ENCODE data around the gene RALBP1. TPM values are rescaled to one million over a fixed set of nuclear protein-coding genes. Genes with fewer than 3 reads are reported as not detected.

Gene RALBP1
- polyA plus RNA-seq, 1 donor from 2014 or later: 30.0 TPM

DNA sequence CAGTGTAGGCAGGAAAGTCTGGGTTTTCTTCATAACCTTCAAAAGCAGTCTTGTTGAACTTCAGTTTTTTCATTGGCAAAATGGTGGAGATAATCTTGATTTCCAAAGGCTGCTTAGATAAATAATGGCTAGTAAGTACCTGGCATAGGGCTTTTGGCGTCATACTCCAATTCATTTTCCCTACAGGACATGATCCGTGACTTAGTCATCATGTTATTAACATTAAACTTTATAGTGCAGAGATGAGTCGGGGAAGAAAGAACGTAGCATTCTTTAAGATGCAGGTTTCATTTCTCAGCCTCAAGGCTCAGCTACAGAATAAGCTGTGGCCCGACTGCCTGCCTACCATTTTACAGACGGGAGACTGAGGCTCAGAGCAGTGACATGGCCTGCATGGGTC is 64.0 kb downstream of the RALBP1 start:
- Histone ChIP-seq H3K36me3 (ENCODE audit: insufficient read depth, low read length) (peaks cover 6% of the 10 kb centered on the region), H3K79me2 (replicated peaks; ENCODE audit: insufficient read depth, low read length) (no peaks in the 10 kb centered on the region), H2AFZ (ENCODE audit: low read depth, low read length) (no peak overlapping the region), H3F3A (ENCODE audit: insufficient read depth, low read length, poor library complexity, severe bottlenecking) (no peaks in the 10 kb centered on the region), H3K27ac (ENCODE audit: low read length) (no peak overlapping the region), H3K27me3 (ENCODE audit: insufficient read depth, low read depth, low read length) (no peaks in the 10 kb centered on the region), H3K9me2 (ENCODE audit: insufficient read depth, low read length) (no peaks in the 10 kb centered on the region), H3K4me2 (ENCODE audit: low read length) (no peak overlapping the region), H3K9me3 (ENCODE audit: low read length) (no peaks in the 10 kb centered on the region), H3K9ac (ENCODE audit: low read length) (no peak overlapping the region), H4K20me1 (ENCODE audit: insufficient read depth) (no peaks in the 10 kb centered on the region), H3K4me3 (ENCODE audit: low read length) (no peak overlapping the region)
- TF ChIP-seq TAF1 (IDR thresholded peaks at IDR 0.05; ENCODE audit: low read depth) (no peak), RAD21 (conservative IDR thresholded peaks at IDR 0.05) (no peak), EP300 (conservative IDR thresholded peaks at IDR 0.05; ENCODE audit: poor library complexity, severe bottlenecking) (no peak), EZH2 (IDR thresholded peaks at IDR 0.05; ENCODE audit: borderline replicate concordance, insufficient read depth, low read length, poor library complexity, severe bottlenecking) (no peak), SMC3 (conservative IDR thresholded peaks at IDR 0.05; ENCODE audit: poor library complexity) (no peak), MXI1 (conservative IDR thresholded peaks at IDR 0.05; ENCODE audit: poor library complexity, severe bottlenecking) (no peak), POLR2AphosphoS5 (IDR thresholded peaks at IDR 0.05) (no peak)
- TF ChIP-seq, protein P1, sequence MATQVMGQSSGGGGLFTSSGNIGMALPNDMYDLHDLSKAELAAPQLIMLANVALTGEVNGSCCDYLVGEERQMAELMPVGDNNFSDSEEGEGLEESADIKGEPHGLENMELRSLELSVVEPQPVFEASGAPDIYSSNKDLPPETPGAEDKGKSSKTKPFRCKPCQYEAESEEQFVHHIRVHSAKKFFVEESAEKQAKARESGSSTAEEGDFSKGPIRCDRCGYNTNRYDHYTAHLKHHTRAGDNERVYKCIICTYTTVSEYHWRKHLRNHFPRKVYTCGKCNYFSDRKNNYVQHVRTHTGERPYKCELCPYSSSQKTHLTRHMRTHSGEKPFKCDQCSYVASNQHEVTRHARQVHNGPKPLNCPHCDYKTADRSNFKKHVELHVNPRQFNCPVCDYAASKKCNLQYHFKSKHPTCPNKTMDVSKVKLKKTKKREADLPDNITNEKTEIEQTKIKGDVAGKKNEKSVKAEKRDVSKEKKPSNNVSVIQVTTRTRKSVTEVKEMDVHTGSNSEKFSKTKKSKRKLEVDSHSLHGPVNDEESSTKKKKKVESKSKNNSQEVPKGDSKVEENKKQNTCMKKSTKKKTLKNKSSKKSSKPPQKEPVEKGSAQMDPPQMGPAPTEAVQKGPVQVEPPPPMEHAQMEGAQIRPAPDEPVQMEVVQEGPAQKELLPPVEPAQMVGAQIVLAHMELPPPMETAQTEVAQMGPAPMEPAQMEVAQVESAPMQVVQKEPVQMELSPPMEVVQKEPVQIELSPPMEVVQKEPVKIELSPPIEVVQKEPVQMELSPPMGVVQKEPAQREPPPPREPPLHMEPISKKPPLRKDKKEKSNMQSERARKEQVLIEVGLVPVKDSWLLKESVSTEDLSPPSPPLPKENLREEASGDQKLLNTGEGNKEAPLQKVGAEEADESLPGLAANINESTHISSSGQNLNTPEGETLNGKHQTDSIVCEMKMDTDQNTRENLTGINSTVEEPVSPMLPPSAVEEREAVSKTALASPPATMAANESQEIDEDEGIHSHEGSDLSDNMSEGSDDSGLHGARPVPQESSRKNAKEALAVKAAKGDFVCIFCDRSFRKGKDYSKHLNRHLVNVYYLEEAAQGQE (IDR thresholded peaks at IDR 0.05; ENCODE audit: borderline replicate concordance): no peak
- TF ChIP-seq, protein P2, sequence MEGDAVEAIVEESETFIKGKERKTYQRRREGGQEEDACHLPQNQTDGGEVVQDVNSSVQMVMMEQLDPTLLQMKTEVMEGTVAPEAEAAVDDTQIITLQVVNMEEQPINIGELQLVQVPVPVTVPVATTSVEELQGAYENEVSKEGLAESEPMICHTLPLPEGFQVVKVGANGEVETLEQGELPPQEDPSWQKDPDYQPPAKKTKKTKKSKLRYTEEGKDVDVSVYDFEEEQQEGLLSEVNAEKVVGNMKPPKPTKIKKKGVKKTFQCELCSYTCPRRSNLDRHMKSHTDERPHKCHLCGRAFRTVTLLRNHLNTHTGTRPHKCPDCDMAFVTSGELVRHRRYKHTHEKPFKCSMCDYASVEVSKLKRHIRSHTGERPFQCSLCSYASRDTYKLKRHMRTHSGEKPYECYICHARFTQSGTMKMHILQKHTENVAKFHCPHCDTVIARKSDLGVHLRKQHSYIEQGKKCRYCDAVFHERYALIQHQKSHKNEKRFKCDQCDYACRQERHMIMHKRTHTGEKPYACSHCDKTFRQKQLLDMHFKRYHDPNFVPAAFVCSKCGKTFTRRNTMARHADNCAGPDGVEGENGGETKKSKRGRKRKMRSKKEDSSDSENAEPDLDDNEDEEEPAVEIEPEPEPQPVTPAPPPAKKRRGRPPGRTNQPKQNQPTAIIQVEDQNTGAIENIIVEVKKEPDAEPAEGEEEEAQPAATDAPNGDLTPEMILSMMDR (IDR thresholded peaks at IDR 0.05; ENCODE audit: poor library complexity, severe bottlenecking): no peak

DNA sequence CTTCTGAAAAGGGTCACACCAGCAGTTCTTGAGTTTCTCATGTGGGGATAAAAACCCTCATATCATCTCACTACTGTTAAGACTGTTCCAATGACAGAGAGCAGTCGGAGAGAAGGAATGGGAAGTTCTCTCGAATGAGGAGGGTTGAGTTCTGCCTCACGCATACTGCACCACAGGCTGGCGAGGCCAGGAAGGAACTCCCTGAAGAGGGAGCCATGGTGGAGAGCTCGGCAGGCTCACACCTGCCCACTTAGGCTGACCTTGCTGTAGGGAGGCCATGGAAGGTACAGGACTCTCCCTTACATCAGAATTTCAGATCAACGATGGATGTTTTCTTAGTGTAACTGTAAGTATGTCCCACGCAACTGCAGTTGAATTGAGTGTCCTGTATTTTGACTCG is 64.6 kb downstream of the RALBP1 start:
- Histone ChIP-seq H3K9ac (ENCODE audit: low read length) (no peak overlapping the region), H3K9me2 (ENCODE audit: insufficient read depth, low read length) (no peaks in the 10 kb centered on the region), H3K27ac (ENCODE audit: low read length) (no peak overlapping the region), H3F3A (ENCODE audit: insufficient read depth, low read length, poor library complexity, severe bottlenecking) (no peaks in the 10 kb centered on the region), H3K9me3 (ENCODE audit: low read length) (no peaks in the 10 kb centered on the region), H3K36me3 (ENCODE audit: insufficient read depth, low read length) (peaks cover 4% of the 10 kb centered on the region), H4K20me1 (ENCODE audit: insufficient read depth) (no peaks in the 10 kb centered on the region), H2AFZ (ENCODE audit: low read depth, low read length) (no peak overlapping the region), H3K4me2 (ENCODE audit: low read length) (no peak overlapping the region), H3K4me3 (ENCODE audit: low read length) (no peak overlapping the region), H3K79me2 (replicated peaks; ENCODE audit: insufficient read depth, low read length) (no peaks in the 10 kb centered on the region), H3K27me3 (ENCODE audit: insufficient read depth, low read depth, low read length) (no peaks in the 10 kb centered on the region)
- TF ChIP-seq, protein P2 (IDR thresholded peaks at IDR 0.05; ENCODE audit: poor library complexity, severe bottlenecking): no peak
- TF ChIP-seq, protein P1 (IDR thresholded peaks at IDR 0.05; ENCODE audit: borderline replicate concordance): no peak
- no peak for TF ChIP-seq EZH2 (IDR thresholded peaks at IDR 0.05; ENCODE audit: borderline replicate concordance, insufficient read depth, low read length, poor library complexity, severe bottlenecking)
- no peak for TF ChIP-seq EP300 (conservative IDR thresholded peaks at IDR 0.05; ENCODE audit: poor library complexity, severe bottlenecking)
- no peak for TF ChIP-seq POLR2AphosphoS5 (IDR thresholded peaks at IDR 0.05)
- TF ChIP-seq TAF1 (IDR thresholded peaks at IDR 0.05; ENCODE audit: low read depth): no peak
- no peak for TF ChIP-seq RAD21 (conservative IDR thresholded peaks at IDR 0.05)
- TF ChIP-seq MXI1 (conservative IDR thresholded peaks at IDR 0.05; ENCODE audit: poor library complexity, severe bottlenecking): no peak
- no peak for TF ChIP-seq SMC3 (conservative IDR thresholded peaks at IDR 0.05; ENCODE audit: poor library complexity)
